ENCODE results near the gene SLC38A5. TPM values are rescaled to one million over a fixed set of nuclear protein-coding genes. Genes with fewer than 3 reads are reported as not detected.

SLC38A5 gene
- polyA plus RNA-seq, 2 donors: 16.3 to 22.1 TPM

GRCh38 chrX:48480142-48480541 is 10.1 kb upstream of the SLC38A5 start:
- Histone ChIP-seq H3K36me3 (ENCODE audit: control insufficient read depth in 2 of 2, insufficient read depth in 2 of 2, low read length in 1 of 2) (peaks cover 4 to 28% of the 10 kb centered on the region in 2 donors), H3K4me1 (ENCODE audit: control insufficient read depth in 2 of 2, insufficient read depth in 2 of 2, low read length in 1 of 2) (peaks cover 0 to 2% of the 10 kb centered on the region in 2 donors), H3K4me3 (ENCODE audit: low read depth in 1 of 2, low read length in 2 of 2) (no peak overlapping the region), H3K27me3 (ENCODE audit: control insufficient read depth in 1 of 2, insufficient read depth in 2 of 2, low read length in 2 of 2) (no peaks in the 10 kb centered on the region), H3K27ac (ENCODE audit: low read depth in 2 of 2, low read length in 1 of 2) (no peak overlapping the region), H3K9me3 (ENCODE audit: control insufficient read depth in 2 of 2, insufficient read depth in 1 of 2, low read depth in 1 of 2, low read length in 1 of 2) (no peaks in the 10 kb centered on the region)
- WGBS, 2 donors: 82 to 91% methylated on average over 3 of the region's 3 CpGs

- peaks cover 0 to 2% of the 10 kb centered on the region in 2 donors for H3K4me1 ChIP-seq (ENCODE audit: control insufficient read depth in 2 of 2, insufficient read depth in 2 of 2, low read length in 1 of 2)
- peaks cover 4 to 28% of the 10 kb centered on the region in 2 donors for H3K36me3 ChIP-seq (ENCODE audit: control insufficient read depth in 2 of 2, insufficient read depth in 2 of 2, low read length in 1 of 2)
- no peak overlapping the region for H3K4me3 ChIP-seq (ENCODE audit: low read depth in 1 of 2, low read length in 2 of 2)
- H3K27me3 ChIP-seq (ENCODE audit: control insufficient read depth in 1 of 2, insufficient read depth in 2 of 2, low read length in 2 of 2): no peaks in the 10 kb centered on the region
- H3K27ac ChIP-seq (ENCODE audit: low read depth in 2 of 2, low read length in 1 of 2): no peak overlapping the region
- 89 to 94% methylated on average over 5 of the region's 5 CpGs for WGBS, 2 donors
- H3K9me3 ChIP-seq (ENCODE audit: control insufficient read depth in 2 of 2, insufficient read depth in 1 of 2, low read depth in 1 of 2, low read length in 1 of 2): no peaks in the 10 kb centered on the region
These were observed 8.7 kb upstream of the SLC38A5 start for GRCh38 chrX:48478806-48479205.

- Histone ChIP-seq H3K4me1 (ENCODE audit: control insufficient read depth in 2 of 2, insufficient read depth in 2 of 2, low read length in 1 of 2) (peaks cover 0 to 2% of the 10 kb centered on the region in 2 donors), H3K9me3 (ENCODE audit: control insufficient read depth in 2 of 2, insufficient read depth in 1 of 2, low read depth in 1 of 2, low read length in 1 of 2) (no peaks in the 10 kb centered on the region), H3K36me3 (ENCODE audit: control insufficient read depth in 2 of 2, insufficient read depth in 2 of 2, low read length in 1 of 2) (peaks cover 4 to 24% of the 10 kb centered on the region in 2 donors), H3K27me3 (ENCODE audit: control insufficient read depth in 1 of 2, insufficient read depth in 2 of 2, low read length in 2 of 2) (no peaks in the 10 kb centered on the region), H3K4me3 (ENCODE audit: low read depth in 1 of 2, low read length in 2 of 2) (no peak overlapping the region), H3K27ac (ENCODE audit: low read depth in 2 of 2, low read length in 1 of 2) (no peak overlapping the region)
- WGBS, 2 donors: 93% methylated on average over 19 of the region's 19 CpGs
These were observed 8.1 kb upstream of the SLC38A5 start for GRCh38 chrX:48477960-48478755.

GRCh38 chrX:48476919-48477318 is 6.9 kb upstream of the SLC38A5 start:
- H3K27ac ChIP-seq (ENCODE audit: low read depth in 2 of 2, low read length in 1 of 2): no peak overlapping the region

GRCh38 chrX:48475774-48476577 is 5.9 kb upstream of the SLC38A5 start, which contains the start of gene FTSJ1:
FTSJ1 (plus strand) TSS chrX:48476199; CDS start chrX:48478048, 1,849 bp downstream.
- WGBS, 2 donors: 0 to 27% methylated on average over 74 to 75 of the region's 75 CpGs
- peak within 1 kb of the TSS; percentile 78 to 85 for H3K4me3 ChIP-seq (ENCODE audit: low read depth in 1 of 2, low read length in 2 of 2)
- H3K36me3 ChIP-seq (ENCODE audit: control insufficient read depth in 2 of 2, insufficient read depth in 2 of 2, low read length in 1 of 2): peaks cover 0 to 8% of the 10 kb centered on the region in 2 donors
- no peaks in the 10 kb centered on the region for H3K27me3 ChIP-seq (ENCODE audit: control insufficient read depth in 1 of 2, insufficient read depth in 2 of 2, low read length in 2 of 2)
- no peaks in the 10 kb centered on the region for H3K9me3 ChIP-seq (ENCODE audit: control insufficient read depth in 2 of 2, insufficient read depth in 1 of 2, low read depth in 1 of 2, low read length in 1 of 2)
- H3K27ac ChIP-seq (ENCODE audit: low read depth in 2 of 2, low read length in 1 of 2): peak within 1 kb of the TSS; percentile 82 to 87
- H3K4me1 ChIP-seq (ENCODE audit: control insufficient read depth in 2 of 2, insufficient read depth in 2 of 2, low read length in 1 of 2): peaks cover 0 to 2% of the 10 kb centered on the region in 2 donors

More at GRCh38 chrX:48476919-48477318, 6.9 kb upstream of the SLC38A5 start:
- H3K4me3 ChIP-seq (ENCODE audit: low read depth in 1 of 2, low read length in 2 of 2): peak overlapping the region; percentile 34 to 78
- no peaks in the 10 kb centered on the region for H3K9me3 ChIP-seq (ENCODE audit: control insufficient read depth in 2 of 2, insufficient read depth in 1 of 2, low read depth in 1 of 2, low read length in 1 of 2)
- WGBS, 2 donors: 49 to 73% methylated on average over 4 of the region's 4 CpGs
- H3K36me3 ChIP-seq (ENCODE audit: control insufficient read depth in 2 of 2, insufficient read depth in 2 of 2, low read length in 1 of 2): peaks cover 4 to 16% of the 10 kb centered on the region in 2 donors
- peaks cover 0 to 2% of the 10 kb centered on the region in 2 donors for H3K4me1 ChIP-seq (ENCODE audit: control insufficient read depth in 2 of 2, insufficient read depth in 2 of 2, low read length in 1 of 2)
- no peaks in the 10 kb centered on the region for H3K27me3 ChIP-seq (ENCODE audit: control insufficient read depth in 1 of 2, insufficient read depth in 2 of 2, low read length in 2 of 2)

GRCh38 chrX:48475296-48475695 is 5.2 kb upstream of the SLC38A5 start:
- WGBS, 2 donors: 2 to 26% methylated on average over 5 of the region's 5 CpGs
- Histone ChIP-seq H3K27ac (ENCODE audit: low read depth in 2 of 2, low read length in 1 of 2) (no peak overlapping the region), H3K9me3 (ENCODE audit: control insufficient read depth in 2 of 2, insufficient read depth in 1 of 2, low read depth in 1 of 2, low read length in 1 of 2) (no peaks in the 10 kb centered on the region), H3K36me3 (ENCODE audit: control insufficient read depth in 2 of 2, insufficient read depth in 2 of 2, low read length in 1 of 2) (peaks cover 0 to 7% of the 10 kb centered on the region in 2 donors), H3K27me3 (ENCODE audit: control insufficient read depth in 1 of 2, insufficient read depth in 2 of 2, low read length in 2 of 2) (no peaks in the 10 kb centered on the region), H3K4me1 (ENCODE audit: control insufficient read depth in 2 of 2, insufficient read depth in 2 of 2, low read length in 1 of 2) (peaks cover 0 to 2% of the 10 kb centered on the region in 2 donors), H3K4me3 (ENCODE audit: low read depth in 1 of 2, low read length in 2 of 2) (peak overlapping the region in 1 of 2 donors; percentile 78)

GRCh38 chrX:48474581-48474980 is 4.5 kb upstream of the SLC38A5 start:
- no peaks in the 10 kb centered on the region for H3K9me3 ChIP-seq (ENCODE audit: control insufficient read depth in 2 of 2, insufficient read depth in 1 of 2, low read depth in 1 of 2, low read length in 1 of 2)
- H3K4me3 ChIP-seq (ENCODE audit: low read depth in 1 of 2, low read length in 2 of 2): no peak overlapping the region
- peaks cover 0 to 2% of the 10 kb centered on the region in 2 donors for H3K4me1 ChIP-seq (ENCODE audit: control insufficient read depth in 2 of 2, insufficient read depth in 2 of 2, low read length in 1 of 2)
- H3K27me3 ChIP-seq (ENCODE audit: control insufficient read depth in 1 of 2, insufficient read depth in 2 of 2, low read length in 2 of 2): no peaks in the 10 kb centered on the region
- WGBS, 2 donors: 58 to 78% methylated on average over 6 of the region's 6 CpGs
- H3K27ac ChIP-seq (ENCODE audit: low read depth in 2 of 2, low read length in 1 of 2): no peak overlapping the region
- peaks cover 0 to 7% of the 10 kb centered on the region in 2 donors for H3K36me3 ChIP-seq (ENCODE audit: control insufficient read depth in 2 of 2, insufficient read depth in 2 of 2, low read length in 1 of 2)

- Histone ChIP-seq H3K9me3 (ENCODE audit: control insufficient read depth in 2 of 2, insufficient read depth in 1 of 2, low read depth in 1 of 2, low read length in 1 of 2) (no peaks in the 10 kb centered on the region), H3K4me3 (ENCODE audit: low read depth in 1 of 2, low read length in 2 of 2) (no peak overlapping the region), H3K36me3 (ENCODE audit: control insufficient read depth in 2 of 2, insufficient read depth in 2 of 2, low read length in 1 of 2) (peaks cover 0 to 7% of the 10 kb centered on the region in 2 donors), H3K4me1 (ENCODE audit: control insufficient read depth in 2 of 2, insufficient read depth in 2 of 2, low read length in 1 of 2) (peaks cover 0 to 2% of the 10 kb centered on the region in 2 donors), H3K27me3 (ENCODE audit: control insufficient read depth in 1 of 2, insufficient read depth in 2 of 2, low read length in 2 of 2) (no peaks in the 10 kb centered on the region), H3K27ac (ENCODE audit: low read depth in 2 of 2, low read length in 1 of 2) (no peak overlapping the region)
- WGBS, 2 donors: 49 to 66% methylated on average over 10 of the region's 10 CpGs
These were observed 4.1 kb upstream of the SLC38A5 start for GRCh38 chrX:48474127-48474526.

GRCh38 chrX:48473704-48473990 is 3.6 kb upstream of the SLC38A5 start:
- Histone ChIP-seq H3K27me3 (ENCODE audit: control insufficient read depth in 1 of 2, insufficient read depth in 2 of 2, low read length in 2 of 2) (no peaks in the 10 kb centered on the region), H3K36me3 (ENCODE audit: control insufficient read depth in 2 of 2, insufficient read depth in 2 of 2, low read length in 1 of 2) (peaks cover 0 to 7% of the 10 kb centered on the region in 2 donors)
- 66 to 74% methylated on average over 9 of the region's 9 CpGs for WGBS, 2 donors

More at GRCh38 chrX:48473704-48473990, 3.6 kb upstream of the SLC38A5 start:
- H3K4me1 ChIP-seq (ENCODE audit: control insufficient read depth in 2 of 2, insufficient read depth in 2 of 2, low read length in 1 of 2): peaks cover 0 to 2% of the 10 kb centered on the region in 2 donors
- no peaks in the 10 kb centered on the region for H3K9me3 ChIP-seq (ENCODE audit: control insufficient read depth in 2 of 2, insufficient read depth in 1 of 2, low read depth in 1 of 2, low read length in 1 of 2)
- no peak overlapping the region for H3K4me3 ChIP-seq (ENCODE audit: low read depth in 1 of 2, low read length in 2 of 2)
- no peak overlapping the region for H3K27ac ChIP-seq (ENCODE audit: low read depth in 2 of 2, low read length in 1 of 2)

Measured in esophagus (tissue), 2 donors.